ENCODE results near the gene USP8.
"Not testable (repeated sequence)": the region's sequence is repeated elsewhere in the genome, so short reads cannot be mapped to it uniquely, and the experiment has no call there.

Gene USP8

DNA sequence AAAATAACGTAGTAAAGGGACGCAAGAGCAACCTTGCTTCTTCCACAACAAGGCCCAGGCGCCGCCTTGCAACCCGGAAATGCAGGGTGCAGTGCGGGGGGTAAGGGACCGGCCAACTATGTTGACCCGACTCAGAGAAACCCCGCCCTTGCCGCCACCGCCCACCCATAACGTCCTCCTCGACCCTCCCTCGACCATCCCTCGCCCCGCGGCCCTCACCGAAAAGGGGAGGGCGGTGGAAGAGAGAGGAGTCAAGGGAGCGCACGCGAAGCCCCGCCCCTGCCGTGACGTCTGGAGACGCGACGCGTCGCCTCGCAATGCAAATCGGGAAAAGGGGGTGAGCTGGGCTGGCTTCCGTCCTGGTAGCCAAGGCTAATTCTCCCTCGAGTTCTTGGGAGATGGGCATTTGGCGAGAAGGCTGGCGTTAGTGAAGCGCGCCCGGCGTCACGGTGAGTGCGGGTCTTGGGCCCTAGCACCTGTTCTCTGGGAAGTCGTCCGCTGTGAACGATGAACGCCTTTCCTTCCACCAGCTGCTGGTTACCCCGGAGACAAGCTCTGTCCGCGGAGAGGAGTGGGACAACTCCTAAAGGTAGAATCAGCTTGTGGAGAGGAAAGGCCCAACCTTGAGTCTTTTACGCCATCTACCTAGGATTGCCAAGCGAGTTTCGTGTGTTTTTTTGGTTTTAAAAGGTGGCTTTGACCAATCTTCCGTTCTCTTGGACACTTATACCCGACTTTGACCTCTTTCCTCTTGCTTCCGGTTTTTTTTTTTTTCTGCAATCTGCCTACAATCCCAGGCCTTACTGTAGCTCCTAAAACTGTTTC lies at the start of gene USP8:
Gene USP8 (plus strand): TSS at position 340 of the 825 bp plus-strand sequence. CDS start 14,669 bp downstream, outside the sequence.
- DNase-seq (ENCODE audit: low spot score), result peak; percentile 99

DNA sequence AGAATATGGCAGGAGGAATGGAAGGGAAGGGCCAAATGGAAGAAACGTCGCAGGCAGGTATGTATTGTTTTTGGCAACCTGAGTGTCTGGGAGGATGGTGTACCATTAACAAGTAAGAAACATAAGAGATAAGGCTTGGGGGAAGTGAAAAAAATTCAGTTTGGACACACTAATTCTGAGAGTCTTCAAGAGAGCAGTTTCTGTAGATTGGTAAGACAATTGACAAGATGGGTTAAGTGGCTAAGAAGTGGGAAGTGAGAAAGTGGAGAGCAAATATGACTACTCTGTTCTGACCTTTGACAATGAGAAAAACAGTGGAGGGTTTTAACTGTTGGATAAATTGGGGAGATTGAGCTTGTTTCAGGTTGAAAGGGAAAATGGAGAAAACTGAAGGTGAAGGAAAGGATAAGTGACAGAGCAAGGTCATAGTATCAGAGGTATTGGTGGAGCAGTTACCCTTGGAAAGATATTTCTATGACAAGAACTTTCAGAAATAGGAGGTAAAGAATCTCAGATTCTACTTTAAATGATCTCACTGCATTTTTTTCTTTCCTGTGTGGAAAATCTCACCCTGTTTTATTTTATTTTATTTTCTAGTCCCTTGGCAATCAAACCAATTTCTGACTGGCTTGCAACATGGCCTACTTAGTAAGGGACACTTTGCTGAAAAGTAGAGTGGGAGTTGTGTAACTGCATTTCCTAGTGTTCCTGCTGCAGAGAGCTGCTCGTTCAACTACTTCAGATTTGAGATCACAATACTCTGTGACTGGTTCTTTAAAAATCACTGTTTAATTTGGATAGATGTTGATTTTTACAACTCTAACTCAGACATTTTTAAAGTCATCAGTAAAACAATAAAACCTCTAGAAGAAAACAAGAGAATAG lies 46.1 kb upstream of the USP8 start:
- DNase-seq (ENCODE audit: low spot score), result no peak

DNA sequence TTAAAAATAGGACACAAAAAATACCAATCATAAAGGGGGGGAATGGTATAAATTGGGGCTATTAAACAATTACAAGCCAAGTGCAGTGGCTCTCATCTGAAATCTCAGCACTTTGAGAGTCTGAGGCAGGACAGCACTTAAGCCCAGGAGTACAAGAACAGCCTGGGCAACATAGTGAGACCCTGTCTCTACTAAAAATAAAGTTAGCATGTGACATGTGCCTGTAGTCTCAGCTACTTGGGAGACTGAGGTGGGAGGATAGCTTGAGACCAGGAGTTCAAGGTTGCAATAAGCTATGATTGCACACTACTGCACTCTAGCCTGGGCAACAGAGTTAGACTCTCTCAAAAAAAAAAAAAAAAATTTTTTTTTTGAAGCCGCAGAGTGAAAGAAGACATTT lies 45.4 kb upstream of the USP8 start:
- DNase-seq (ENCODE audit: low spot score), result no peak

DNA sequence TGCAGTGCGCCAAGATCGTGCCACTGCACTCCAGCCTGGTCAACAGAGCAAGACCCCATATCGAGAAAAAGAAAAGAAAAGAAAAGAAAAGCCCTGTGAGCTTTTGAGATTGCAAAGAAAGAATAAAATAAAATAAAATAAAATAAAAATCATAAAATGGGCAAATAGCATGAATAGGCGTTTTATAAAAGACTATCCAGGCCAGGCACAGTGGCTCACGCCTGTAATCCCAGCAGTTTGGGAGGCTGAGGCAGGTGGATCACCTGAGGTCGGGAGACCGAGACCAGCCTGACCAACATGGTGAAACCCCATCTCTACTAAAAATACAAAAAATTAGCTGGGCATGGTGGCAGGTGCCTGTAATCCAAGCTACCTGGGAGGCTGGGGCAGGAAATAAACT lies 44.8 kb upstream of the USP8 start:
- DNase-seq (ENCODE audit: low spot score), result not testable (repeated sequence)

DNA sequence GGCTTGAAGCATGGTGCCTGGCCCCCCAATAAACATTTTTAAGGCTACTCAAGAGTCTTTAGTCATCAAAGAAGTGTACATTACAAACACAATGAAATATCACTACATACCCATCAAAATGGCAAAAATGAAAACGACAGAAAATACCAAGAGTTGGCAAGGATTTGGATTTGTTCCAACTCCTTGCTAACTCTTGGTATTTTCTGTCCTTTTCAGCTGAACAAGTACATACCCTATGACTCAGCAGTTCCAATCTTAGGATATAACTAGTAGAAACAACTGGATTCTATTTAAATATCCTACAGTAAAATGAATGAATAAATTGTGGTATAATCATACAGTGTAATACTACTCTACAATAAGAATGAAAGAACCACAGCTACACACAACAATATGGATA lies 44.1 kb upstream of the USP8 start:
- no peak for DNase-seq (ENCODE audit: low spot score)

DNA sequence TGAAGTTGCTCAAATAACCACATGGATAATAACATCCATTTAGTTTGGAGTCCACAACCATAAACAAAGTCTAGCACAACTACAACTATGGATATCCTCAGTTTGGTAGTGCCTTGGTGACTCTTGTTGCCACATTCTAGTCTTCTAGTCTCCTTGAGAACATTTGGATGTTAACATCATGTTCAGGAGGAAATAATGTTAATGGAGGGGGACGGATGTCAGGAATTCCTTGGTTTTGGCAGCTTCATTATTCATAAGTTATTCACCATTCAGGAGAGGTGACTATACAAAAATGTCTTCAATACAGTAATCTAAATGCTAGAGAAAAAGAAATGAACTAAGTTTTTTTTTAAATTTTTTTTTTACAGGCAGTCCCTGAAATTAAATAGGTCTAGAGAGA lies 42.8 kb upstream of the USP8 start:
- DNase-seq (ENCODE audit: low spot score), result no peak

DNA sequence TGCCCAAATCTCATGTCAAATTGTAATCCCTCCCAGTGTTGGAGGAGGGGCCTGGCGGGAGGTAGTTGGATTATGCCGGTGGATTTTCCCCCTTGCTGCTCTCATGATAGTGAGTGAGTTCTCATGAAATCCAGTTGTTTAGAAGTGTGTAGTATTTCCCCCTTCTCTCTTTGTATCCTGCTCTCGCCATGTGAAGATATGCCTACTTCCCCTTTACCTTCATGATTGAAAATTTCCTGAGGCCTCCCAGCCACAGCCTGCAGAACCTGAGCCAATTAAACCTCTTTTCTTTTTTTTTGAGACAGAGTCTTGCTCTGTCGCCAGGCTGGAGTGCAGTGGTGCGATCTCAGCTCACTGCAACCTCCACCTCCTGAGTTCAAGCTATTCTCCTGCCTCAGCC lies 41.8 kb upstream of the USP8 start:
- DNase-seq (ENCODE audit: low spot score), result not testable (repeated sequence)

DNA sequence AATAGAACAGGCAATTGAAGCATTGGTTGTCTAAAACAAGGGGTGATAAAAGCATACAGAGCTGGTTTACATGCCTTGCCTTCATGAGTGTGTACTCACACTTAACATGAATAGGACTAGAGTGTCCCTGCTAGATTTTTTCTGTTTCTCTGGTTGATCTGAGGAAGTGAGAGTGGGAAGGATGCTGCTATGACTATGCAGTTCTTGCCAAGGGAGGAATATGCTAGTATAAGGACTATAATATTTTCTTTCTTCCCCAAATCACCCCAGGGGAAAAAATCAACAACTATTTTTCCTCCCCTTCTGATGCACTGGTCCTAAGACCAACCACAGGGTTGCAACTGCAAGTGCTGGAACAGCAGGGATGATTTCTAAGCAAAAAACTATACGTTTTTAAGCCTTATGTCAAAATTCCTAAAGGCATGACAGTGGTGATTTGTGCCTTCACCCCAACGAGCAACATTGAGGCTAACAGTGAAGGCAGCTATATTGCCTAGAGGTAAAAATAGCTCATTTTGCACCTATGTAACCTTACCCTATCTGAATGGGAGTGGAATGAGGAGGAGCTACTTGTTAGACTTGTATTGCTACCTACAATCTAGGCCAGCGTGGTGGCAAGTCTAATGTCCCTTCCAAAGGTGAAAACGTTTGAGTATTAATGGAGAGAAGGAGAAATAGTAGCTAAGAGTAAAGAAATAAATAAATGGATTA lies 33.5 kb upstream of the USP8 start:
- no peak for DNase-seq (ENCODE audit: low spot score)

DNA sequence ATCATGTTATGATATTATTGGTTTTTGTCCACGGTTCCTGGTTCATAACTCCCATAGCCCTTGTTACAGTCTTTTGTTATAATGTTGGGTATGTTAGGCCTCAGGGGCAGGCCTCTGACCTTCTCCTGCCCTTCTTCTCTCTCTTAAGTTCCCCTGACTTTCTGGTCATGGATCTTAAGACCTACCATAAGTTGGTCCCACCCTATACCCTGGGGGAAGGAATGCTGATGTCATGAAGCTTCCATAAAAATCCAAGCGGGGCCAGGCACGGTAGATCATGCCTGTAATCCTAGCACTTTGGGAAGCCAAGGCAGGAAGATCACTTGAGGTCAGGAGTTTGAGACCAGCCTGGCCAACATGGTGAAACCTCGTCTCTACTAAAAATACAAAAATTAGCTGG lies 32.6 kb upstream of the USP8 start:
- not testable (repeated sequence) for DNase-seq (ENCODE audit: low spot score)

DNA sequence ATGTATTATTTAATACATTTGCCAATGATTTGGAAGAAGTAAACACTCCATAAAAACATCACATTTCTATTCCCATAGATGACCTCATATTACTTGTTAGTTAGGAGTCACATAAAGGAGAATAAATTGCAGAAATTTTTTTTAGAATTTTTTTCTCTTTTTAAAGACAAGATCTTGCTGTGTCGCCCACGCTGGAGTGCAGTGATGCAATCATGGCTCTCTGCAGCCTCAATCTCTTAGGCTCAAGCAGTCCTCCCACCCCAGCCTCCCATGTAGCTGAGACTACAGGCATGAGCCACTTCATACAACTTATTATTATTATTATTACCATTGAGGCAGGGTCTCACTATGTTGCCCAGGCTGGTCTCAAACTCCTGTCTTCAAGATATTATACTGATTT lies 12.3 kb upstream of the USP8 start:
- no peak for DNase-seq (ENCODE audit: low spot score)

DNA sequence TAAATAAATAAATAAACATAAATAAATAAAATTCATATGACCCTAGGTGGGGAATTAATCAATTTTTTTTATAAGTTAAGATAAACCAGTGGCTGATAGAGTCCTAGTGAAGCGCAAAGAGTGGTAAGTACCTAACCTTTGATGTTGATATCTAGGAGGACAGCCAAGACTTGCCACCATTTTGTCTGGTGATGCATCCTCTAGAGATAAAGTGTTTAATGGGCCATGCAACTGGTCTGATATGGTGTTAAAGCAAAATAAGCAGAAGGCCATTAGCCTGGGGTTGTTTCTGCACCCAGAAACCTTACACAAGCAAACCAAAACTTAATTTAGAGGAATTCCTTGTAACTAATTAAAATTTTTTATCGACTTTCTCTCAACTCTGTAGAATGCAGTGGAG lies 9.6 kb upstream of the USP8 start:
- DNase-seq (ENCODE audit: low spot score), result no peak

DNA sequence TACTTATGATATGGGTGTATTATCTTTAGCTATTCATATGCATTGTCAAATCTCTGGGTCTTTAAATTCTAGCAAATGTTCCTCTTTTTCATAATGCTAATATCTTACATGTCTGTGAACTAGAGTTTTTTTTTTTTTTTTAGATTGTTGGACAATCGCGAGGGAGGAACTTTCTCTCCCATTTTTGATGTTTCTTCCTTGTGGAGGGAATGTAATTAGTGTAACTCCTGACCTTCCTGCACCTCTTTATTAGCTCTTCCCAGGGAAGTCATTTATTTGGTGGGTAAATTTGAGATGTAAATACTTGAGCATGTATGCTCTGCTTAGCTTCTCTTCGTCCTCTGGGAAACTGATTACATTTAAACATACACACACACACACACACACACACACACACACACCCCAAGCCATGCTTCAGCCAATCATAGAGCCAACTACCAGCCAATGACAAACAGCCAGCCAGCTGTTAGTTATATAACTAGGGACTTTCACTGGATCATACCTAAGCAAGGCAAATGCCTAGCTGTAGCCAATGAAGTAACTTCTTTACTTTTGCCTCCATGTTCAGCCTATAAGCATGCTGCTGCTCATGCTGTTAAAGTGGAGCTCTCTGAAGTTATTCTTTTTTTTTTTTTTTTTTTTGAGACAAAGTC lies 8.3 kb upstream of the USP8 start:
- no peak for DNase-seq (ENCODE audit: low spot score)

DNA sequence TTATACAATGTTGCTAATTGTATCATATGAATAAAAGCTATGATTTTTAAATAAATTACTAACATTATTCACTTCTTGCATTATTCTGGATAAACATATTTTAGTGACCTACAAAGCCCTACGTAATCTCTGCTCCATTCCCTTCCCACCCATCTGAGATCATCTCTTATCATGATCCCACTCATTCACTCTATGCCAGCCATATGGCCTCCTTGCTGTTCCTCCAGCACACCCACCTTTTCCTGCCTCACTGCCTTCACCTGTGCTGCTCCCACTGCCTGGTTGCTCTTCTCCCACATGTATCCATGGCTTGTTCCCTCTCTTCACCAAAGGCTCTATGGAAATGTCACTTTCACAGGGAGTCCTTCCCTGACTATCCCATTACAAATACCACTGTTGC lies 7.3 kb upstream of the USP8 start:
- no peak for DNase-seq (ENCODE audit: low spot score)

DNA sequence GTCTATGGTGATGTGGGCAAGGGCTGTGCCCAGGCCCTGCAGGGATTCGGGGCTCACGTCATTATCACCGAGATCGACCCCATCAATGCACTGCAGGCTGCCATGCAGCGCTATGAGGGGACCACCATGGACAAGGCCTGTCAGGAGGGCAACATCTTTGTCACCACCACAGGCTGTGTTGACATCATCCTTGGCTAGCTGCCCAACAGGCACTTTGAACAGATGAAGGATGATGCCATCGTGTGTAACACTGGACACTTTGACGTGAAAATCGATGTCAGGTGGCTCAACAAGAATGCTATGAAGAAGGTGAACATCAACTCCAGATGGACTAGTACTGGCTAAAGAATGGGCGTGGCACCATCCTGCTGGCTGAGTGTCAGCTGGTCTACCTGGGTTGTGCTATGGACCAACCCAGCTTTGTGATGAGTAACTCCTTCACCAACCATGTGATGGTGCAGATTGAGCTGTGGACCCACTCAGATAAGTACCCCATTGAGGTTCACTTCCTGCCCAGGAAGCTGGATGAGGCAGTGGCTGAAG lies 6.1 kb upstream of the USP8 start:
- no peak for DNase-seq (ENCODE audit: low spot score)

DNA sequence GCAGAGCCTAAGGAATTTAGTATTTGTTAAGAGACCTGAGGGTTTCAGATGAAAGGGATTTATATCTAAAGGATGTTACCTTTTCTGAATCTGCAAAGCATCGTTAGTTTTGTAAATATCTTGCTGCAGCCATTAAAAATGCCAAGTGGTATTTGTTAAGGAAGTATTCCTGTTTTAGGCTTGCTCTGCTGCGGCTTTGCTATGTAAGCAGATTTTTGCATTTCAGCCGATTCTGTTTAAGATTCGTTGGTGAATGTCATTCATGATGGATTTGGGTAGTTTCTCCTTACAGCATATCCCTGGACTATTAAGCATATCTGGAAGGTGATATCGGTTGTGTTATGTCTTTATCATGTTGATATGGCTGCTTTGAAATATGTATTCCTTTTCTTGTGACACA lies 1.0 kb downstream of the USP8 start:
- DNase-seq (ENCODE audit: low spot score), result no peak

DNA sequence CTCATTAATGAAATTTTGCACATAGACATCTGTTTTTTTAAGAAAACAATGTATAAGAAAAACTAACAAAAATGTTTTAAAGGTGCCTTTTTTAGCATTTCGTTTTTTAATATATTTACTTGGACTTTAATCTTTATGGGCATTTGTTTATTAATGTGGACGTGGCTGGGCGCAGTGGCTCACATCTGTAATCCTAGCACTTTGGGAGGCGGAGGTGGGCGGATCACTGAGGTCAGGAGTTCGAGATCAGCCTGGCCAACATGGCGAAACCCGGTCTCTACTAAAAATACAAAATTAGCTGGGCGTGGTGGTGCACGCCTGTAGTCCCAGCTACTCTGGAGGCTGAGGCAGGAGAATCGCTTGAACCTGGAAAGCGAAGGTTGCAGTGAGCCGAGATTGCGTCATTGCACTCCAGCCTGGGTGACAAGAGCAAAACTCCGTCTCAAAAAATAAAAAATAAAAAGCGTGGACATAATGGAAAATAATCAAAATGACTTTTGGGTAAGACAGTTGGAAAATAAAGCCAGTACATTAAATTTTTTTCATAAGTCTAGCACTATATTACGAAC lies 1.6 kb downstream of the USP8 start:
- DNase-seq (ENCODE audit: low spot score), result not testable (repeated sequence)

DNA sequence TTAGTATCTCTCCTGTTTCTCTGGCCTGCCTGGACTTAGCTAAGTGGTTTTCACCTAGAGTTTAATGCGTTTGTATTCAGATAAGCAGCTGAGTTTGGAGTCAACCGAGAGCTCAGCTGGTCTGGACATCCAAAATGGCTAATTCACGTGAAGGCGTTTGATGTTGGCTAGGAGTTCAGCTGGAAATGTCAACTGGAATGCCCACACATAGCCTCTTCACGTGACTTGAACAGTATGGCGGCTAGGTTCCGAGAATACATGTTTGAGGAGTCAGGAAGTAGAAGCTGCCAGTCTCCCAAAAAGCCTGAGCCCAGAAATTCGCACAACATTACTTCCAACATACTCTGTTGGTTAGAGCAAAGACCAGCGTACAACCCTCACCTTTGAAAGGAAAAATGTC lies 2.2 kb downstream of the USP8 start:
- no peak for DNase-seq (ENCODE audit: low spot score)

DNA sequence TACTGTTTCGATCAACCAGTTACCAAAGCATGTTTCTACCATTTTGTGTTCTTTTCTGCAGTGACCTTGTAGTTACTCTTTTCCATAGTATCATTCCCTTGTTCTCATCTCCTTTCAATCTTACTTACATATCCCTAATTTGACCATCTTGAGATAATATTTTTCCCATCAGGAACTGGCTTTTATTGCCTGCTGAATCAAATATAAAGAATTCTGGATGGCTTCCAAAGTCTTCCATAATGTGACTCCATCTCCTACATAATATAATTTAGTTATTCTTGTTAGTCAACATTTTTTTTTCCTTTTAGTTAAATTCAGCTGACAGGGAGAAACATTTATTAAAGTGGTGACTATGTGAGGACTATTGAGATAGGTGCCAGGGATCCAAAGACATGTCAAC lies 7.0 kb downstream of the USP8 start:
- DNase-seq (ENCODE audit: low spot score), result no peak

DNA sequence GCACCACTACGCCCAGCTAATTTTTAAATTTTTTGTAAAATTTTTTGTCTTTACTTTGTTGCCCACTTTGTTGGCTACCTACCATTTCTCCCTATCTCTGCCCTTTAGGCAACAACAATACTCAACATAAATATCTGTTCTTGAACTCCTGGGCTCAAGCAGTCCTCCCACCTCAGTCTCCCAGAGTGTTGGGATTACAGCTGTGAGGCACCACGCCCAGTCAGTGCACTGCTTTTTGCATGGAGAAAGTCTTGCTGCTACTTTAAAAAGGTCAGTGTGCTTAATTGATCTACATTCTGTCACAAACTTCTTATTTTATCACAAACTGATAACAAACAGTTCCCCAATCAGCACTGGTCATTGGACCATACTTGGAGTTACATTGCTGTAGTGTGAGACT lies 8.0 kb downstream of the USP8 start:
- no peak for DNase-seq (ENCODE audit: low spot score)

DNA sequence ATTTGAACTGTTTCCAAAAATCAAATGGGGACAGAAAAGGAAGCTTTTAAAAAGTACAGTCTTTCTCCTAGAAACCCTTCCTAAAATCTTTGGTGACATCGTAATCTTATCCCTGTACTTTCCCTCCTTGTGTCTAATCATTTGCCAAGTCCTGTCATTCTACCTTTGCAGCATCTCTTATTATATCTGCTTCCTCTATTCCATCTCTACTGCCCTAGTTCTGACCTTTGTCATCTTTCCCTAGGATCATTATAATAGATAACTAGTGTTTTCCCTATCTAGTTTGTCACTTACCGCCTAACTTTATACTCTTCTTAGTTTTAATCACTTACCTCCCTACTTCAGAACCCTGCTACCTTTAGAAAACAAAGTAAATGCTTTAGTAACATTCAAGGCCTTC lies 11.6 kb downstream of the USP8 start:
- no peak for DNase-seq (ENCODE audit: low spot score)

DNA sequence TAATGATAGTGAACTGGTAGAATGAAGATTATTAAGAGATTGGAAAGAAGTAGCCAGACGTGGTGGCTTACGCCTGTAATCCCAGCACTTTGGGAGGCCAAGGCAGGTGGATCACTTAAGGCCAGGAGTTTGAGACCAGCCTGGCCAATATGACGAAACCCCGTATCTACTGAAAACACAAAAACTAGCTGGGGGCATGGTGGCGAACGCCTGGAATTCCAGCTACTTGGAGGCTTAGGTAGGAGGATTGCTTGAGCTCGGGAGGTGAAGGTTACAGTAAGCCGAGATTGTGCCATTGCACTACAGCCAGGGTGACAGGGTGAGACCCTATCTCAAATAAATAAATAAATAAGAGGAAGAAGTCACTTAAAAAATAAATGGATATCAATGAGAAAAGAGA lies 14.0 kb downstream of the USP8 start:
- DNase-seq (ENCODE audit: low spot score), result no peak

Data from left forelimb (tissue), 1 donor.